Measurements from ENCODE around the gene CLEC20A. TPM values are rescaled to one million over a fixed set of nuclear protein-coding genes. Genes with fewer than 3 reads are reported as not detected.

CLEC20A gene
- total RNA-seq, 4 donors from 2014 or later = not detected

GRCh38 chr1:178490136-178490535 is 6.6 kb downstream of the CLEC20A start:
- 100% methylated on average over 4 of the region's 8 CpGs for WGBS
- Histone ChIP-seq H3K9me3 (no peaks in the 10 kb centered on the region), H3K4me3 (no peak overlapping the region), H3K27ac (replicated peaks in 1 of 4) (no peak overlapping the region), H3K4me1 (peaks cover 5 to 19% (median 17%) of the 10 kb centered on the region in 4 donors), H3K27me3 (peaks cover 0 to 19% (median 0%) of the 10 kb centered on the region in 4 donors), H3K36me3 (no peaks in the 10 kb centered on the region)
- no peak for DNase-seq (ENCODE audit: extremely low spot score)
- intact Hi-C loops (cut with DNase I) = no loop called here
- TF ChIP-seq, protein P1, sequence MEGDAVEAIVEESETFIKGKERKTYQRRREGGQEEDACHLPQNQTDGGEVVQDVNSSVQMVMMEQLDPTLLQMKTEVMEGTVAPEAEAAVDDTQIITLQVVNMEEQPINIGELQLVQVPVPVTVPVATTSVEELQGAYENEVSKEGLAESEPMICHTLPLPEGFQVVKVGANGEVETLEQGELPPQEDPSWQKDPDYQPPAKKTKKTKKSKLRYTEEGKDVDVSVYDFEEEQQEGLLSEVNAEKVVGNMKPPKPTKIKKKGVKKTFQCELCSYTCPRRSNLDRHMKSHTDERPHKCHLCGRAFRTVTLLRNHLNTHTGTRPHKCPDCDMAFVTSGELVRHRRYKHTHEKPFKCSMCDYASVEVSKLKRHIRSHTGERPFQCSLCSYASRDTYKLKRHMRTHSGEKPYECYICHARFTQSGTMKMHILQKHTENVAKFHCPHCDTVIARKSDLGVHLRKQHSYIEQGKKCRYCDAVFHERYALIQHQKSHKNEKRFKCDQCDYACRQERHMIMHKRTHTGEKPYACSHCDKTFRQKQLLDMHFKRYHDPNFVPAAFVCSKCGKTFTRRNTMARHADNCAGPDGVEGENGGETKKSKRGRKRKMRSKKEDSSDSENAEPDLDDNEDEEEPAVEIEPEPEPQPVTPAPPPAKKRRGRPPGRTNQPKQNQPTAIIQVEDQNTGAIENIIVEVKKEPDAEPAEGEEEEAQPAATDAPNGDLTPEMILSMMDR (IDR thresholded peaks at IDR 0.05) = no peak
- TF ChIP-seq POLR2AphosphoS5 (IDR thresholded peaks at IDR 0.05) (no peak), POLR2A (IDR thresholded peaks at IDR 0.05; ENCODE audit: low read depth) (no peak), EP300 (IDR thresholded peaks at IDR 0.05) (no peak)

DNA sequence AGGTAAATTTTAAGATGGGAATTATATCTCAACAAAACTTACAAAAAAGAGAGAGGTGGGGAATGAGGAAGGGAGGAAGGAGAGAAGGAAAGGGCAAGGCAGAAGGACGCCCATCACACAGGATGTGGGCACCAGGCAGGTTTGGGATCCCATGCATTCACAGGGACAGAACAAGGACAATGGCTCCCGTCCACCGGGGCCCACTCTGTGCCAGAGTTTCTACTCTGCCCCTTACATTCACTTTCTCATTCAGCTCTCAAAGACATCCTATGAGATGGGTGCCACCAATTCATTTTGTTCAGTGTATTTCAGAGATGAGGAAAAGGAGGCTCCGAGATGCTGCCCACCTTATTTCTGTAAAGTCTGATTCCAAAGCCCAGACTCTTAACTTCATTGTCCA is 7.4 kb downstream of the CLEC20A start:
- H3K4me3 ChIP-seq = no peak overlapping the region
- TF ChIP-seq POLR2AphosphoS5 (IDR thresholded peaks at IDR 0.05) (no peak), EP300 (IDR thresholded peaks at IDR 0.05) (no peak), POLR2A (IDR thresholded peaks at IDR 0.05; ENCODE audit: low read depth) (no peak)
- TF ChIP-seq, protein P1 (IDR thresholded peaks at IDR 0.05) = no peak
- intact Hi-C loops (cut with DNase I) = no loop called here
- no peaks in the 10 kb centered on the region for H3K36me3 ChIP-seq
- 92% methylated on average over 4 of the region's 4 CpGs for WGBS
- H3K27ac ChIP-seq (replicated peaks in 1 of 4) = no peak overlapping the region
- DNase-seq (ENCODE audit: extremely low spot score) = no peak
- H3K4me1 ChIP-seq = peaks cover 5 to 20% (median 18%) of the 10 kb centered on the region in 4 donors
- peaks cover 0 to 19% (median 0%) of the 10 kb centered on the region in 4 donors for H3K27me3 ChIP-seq
- H3K9me3 ChIP-seq = no peaks in the 10 kb centered on the region

DNA sequence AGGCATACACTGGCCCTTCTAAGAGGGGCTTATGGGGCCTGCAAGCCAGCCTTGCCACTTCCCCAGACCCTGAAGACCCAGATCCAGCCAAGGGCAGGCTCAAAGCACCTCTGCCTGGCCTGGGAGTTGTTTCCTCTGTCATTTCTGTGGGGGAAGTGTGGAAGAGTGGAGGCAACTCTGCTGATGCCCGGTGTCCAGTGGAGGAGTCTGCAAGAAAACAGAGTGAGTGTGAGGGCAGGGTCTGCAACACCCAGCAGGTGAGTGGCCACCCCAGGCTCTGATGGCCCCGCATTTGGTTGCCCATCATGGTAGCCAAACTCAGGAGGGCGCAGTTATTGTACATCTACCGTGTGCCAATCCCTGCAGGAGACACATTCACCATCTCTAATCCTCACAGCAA is 8.4 kb downstream of the CLEC20A start:
- intact Hi-C loops (cut with DNase I) = no loop called here
- H3K9me3 ChIP-seq = no peaks in the 10 kb centered on the region
- TF ChIP-seq POLR2A (IDR thresholded peaks at IDR 0.05; ENCODE audit: low read depth) (no peak), POLR2AphosphoS5 (IDR thresholded peaks at IDR 0.05) (no peak), EP300 (IDR thresholded peaks at IDR 0.05) (no peak)
- TF ChIP-seq, protein P1 (IDR thresholded peaks at IDR 0.05) = no peak
- peaks cover 5 to 20% (median 18%) of the 10 kb centered on the region in 4 donors for H3K4me1 ChIP-seq
- H3K4me3 ChIP-seq = no peak overlapping the region
- no peaks in the 10 kb centered on the region for H3K36me3 ChIP-seq
- peaks cover 0 to 19% (median 0%) of the 10 kb centered on the region in 4 donors for H3K27me3 ChIP-seq
- H3K27ac ChIP-seq (replicated peaks in 1 of 4) = no peak overlapping the region
- peak; percentile 83 for DNase-seq (ENCODE audit: extremely low spot score)
- WGBS = 93% methylated on average over 4 of the region's 4 CpGs

- Histone ChIP-seq H3K4me3 (peak overlapping the region; percentile 39 to 46 (median 42)), H3K9me3 (no peaks in the 10 kb centered on the region), H3K27me3 (peaks cover 0 to 19% (median 0%) of the 10 kb centered on the region in 4 donors), H3K36me3 (no peaks in the 10 kb centered on the region), H3K27ac (replicated peaks in 1 of 4) (no peak overlapping the region), H3K4me1 (peaks cover 5 to 20% (median 18%) of the 10 kb centered on the region in 4 donors)
- WGBS = 89% methylated on average over 6 of the region's 20 CpGs
- intact Hi-C loops (cut with DNase I) = no loop called here
- TF ChIP-seq EP300 (IDR thresholded peaks at IDR 0.05) (no peak), POLR2AphosphoS5 (IDR thresholded peaks at IDR 0.05) (no peak), POLR2A (IDR thresholded peaks at IDR 0.05; ENCODE audit: low read depth) (no peak)
- TF ChIP-seq, protein P1 (IDR thresholded peaks at IDR 0.05) = no peak
- no peak for DNase-seq (ENCODE audit: extremely low spot score)
Observed at GRCh38 chr1:178487070-178487615, 9.6 kb downstream of the CLEC20A start.
